HG03095 (cell line): ENCODE data around the gene SEMA3F.

Source experiments
- ATAC-seq: cut with Tn5 transposase; IDR thresholded peaks from one replicate; pipeline ENCODE4 v1.9.1; 2021; ENCODE audit warnings: moderate library complexity; ENCODE audit not compliant: unreplicated experiment

The SEMA3F gene

DNA sequence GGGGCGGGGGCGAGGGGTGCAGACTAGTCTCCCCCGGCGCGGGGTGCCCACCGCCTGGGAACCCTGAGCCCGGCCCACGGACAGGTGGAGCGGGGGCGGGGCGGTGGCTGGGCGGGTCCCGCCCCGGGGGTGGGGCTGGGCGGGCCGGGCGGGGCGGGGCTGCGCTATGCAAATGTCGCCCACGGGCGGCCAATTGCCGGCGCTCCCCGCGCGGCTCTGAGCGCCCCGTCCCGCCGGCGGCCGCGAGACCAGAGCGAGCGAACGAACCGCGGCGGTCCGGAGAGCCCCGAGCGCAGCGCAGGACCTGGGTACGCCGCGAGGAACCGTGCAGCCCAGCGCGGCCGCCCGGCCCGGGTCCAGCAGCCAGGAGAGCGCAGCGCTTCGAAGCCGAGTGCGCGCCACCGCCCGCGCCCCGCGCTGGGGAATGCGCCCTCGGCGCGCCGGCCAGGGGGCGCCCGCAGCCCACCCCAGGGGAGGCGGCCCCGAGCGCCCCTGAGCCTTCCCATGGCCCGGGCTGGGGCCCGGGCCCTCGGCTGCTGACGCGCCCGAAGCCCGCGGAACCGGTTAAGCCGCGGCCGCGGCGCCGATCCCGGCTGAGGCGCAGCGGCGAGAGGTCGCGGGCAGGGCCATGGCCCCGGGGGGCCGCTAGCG, at the start of gene SEMA3F:
Gene SEMA3F (plus strand): TSS at position 485 of the 651 bp plus-strand sequence. CDS start 4,299 bp downstream, outside the sequence.
- peak; percentile 77 for ATAC-seq

DNA sequence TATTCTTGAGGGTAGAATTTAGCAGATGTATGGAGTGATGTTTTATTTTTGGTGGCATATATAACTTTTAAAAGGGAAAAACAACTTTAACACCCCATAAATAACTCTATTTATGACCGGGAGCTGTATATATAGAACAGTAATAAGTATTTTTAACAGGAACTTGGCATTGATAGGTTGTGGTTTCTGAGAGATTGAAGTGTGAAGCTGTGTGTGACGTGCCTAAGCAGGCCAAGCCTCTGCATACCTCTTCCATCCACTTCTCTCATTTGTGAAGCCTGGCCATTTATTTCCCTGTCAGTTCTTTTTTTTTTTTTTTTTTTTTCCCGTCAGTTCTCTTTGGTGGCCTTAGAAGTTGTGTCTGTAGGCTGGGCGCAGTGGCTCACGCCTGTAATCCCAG, 43.4 kb upstream of the SEMA3F start:
- ATAC-seq, result no peak

DNA sequence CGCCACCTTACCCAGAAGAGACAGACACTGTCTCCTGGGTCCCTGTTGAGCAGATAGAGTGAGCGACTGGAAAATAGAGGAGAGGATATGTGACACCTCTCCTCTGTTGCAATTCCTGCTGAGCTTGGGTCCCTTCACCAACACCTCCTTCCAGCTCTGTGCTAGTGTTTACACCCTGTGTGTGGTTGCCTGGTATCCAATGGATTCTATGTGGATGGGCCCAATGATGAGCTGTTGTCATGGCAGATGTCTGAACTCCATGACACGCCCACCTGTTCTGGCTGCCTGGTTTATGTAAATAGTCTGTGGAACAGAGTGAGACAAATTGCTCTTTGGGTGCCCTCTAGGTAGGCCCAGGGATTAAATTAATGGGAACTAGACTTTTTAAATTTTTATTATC, 42.7 kb upstream of the SEMA3F start:
- ATAC-seq, result no peak

DNA sequence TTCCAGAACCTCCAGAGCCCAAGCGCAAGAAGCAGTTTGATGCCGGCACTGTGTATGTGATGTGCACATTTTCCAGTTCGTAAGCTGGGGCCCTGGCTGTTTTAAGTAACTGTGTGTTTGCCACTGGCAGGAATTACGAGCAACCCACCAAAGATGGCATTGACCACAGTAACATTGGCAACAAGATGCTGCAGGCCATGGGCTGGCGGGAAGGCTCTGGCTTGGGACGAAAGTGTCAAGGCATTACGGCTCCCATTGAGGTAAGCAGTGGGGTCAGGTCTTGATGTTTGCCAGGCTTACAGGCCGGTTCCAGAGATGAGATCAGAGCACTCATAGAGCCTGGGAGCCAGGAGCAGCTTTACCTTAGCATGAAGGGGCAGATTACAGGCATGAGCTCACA, 38.0 kb upstream of the SEMA3F start:
- no peak for ATAC-seq

DNA sequence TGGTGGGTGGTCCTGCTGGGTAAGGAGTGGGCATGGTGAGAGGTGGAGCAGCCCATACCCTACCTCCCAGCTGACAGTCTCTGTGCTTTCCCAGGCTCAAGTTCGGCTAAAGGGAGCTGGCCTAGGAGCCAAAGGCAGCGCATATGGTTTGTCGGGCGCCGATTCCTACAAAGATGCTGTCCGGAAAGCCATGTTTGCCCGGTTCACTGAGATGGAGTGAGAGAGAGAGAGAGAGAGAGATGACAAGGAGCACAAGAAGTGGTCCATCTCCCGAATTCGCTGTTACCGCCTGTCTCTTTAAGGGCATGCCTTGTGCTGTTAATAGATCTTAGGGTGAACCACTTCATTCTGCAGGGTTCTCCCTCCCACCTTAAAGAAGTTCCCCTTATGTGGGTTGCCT, 36.9 kb upstream of the SEMA3F start:
- no peak for ATAC-seq

DNA sequence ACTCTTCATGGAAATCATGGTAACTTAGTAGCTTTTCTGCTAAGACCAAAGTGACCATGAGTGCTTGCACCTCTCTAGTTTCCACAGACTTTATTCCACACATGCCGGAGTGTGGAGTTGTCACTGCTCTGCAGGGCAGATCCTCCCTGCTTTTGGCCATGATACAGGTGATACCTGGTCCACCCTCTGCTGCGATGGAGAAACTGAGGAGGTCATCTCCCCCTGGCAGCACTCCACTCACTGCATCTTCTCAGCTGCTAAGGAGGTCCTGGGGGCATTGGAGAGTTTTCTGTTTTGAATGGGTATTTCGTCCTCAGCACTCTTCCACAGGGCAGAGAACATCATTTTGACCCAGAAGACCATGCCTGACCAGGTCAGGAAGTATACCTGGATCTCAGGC, 35.3 kb upstream of the SEMA3F start:
- no peak for ATAC-seq

DNA sequence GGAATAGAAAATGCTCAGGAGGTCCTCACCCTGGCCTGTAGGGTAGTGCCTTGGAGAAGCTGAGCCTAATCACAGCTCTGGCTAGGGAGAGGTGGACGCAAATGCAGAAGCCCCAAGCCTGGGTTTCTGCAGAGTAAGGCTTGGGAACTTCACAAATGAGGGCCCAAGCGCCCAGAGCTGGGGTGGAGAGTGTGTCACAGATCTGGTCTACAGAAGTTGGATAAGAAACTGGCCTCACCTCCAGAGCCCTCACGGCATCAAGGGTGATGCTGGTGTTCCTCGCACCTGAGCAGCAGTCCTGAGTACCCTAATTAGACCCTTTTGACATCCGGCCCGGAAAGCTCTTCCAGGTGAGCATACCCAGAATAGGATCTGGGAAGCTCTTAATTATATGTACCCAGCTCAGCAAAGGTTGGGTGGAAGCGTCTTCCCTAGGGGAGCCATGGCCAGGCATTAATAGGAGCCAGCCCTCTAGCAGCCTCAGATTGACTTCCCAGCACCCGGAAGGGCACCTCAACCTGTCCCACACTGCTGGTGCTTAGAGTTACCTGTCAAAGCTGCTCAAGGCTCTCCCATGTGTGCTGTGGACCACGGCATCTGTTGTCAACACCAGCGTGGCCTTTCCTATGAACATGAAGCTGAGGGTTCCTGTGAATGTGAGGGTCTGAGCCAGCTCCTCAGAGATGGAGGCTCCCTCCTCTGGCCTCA, 34.6 kb upstream of the SEMA3F start:
- no peak for ATAC-seq

DNA sequence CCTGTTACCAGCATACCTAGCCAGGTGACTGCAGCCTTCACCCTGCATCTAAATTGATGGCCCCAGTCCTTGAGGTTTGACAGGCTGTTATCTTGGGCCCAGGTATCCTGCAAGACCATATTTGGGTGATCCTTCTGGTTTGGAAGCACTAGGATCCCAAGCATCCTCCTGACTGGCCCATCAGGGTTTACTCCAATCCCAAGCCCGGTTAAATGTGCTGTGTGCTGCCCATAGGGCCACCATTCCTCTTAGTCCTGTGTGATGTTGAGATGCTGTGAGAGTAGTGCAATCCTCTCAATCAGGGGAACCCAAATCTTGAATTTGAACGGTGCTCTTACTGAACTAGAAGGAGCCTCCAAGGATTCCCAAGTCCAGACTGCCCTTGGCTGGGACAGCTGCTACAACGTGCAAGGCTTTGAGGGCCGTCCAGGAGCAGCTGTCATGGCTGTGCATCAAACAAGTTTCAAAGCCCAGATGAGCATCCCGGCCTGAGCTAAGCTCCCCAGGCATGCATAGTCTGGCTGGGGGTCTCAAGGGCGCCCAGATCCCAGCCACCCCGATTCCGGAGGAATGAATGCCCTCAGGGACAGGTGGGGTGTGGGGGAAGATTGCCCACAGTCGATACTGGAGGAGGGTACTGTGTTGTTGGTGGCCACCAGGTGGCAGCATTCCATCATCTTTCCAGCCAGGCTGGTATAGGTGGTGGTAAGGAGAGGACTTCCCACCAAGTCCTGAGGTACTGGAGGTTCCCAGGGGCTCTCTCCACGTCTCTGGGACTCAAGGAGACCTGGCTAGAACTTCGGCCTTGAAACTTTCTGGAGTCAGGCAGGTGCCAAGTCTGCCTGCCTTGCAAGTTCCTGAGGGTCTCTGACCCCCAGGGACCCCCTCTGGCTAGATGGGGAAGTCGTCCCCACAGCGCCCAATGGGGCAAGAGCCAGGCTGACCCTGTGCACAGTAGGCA, 33.8 kb upstream of the SEMA3F start:
- ATAC-seq, result no peak

DNA sequence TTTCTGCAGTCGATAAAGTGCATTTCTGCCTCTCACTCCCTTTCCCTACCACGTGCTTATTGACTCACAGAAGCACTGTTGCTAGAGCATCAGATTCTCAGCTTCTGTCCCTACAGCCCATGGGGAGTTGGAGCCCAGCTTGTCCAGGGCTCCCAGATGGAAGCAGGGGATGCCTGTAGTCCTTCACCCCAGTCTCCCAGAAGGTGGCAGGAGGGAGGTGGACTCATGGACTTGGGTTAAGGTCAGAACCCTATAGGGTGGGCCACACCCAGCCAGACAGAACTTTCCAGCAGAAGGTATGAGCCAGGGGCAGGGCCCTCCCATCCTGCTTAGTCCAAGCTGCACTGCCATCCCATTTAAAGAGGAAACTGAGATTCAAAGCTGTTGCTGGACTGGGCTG, 33.1 kb upstream of the SEMA3F start:
- no peak for ATAC-seq

DNA sequence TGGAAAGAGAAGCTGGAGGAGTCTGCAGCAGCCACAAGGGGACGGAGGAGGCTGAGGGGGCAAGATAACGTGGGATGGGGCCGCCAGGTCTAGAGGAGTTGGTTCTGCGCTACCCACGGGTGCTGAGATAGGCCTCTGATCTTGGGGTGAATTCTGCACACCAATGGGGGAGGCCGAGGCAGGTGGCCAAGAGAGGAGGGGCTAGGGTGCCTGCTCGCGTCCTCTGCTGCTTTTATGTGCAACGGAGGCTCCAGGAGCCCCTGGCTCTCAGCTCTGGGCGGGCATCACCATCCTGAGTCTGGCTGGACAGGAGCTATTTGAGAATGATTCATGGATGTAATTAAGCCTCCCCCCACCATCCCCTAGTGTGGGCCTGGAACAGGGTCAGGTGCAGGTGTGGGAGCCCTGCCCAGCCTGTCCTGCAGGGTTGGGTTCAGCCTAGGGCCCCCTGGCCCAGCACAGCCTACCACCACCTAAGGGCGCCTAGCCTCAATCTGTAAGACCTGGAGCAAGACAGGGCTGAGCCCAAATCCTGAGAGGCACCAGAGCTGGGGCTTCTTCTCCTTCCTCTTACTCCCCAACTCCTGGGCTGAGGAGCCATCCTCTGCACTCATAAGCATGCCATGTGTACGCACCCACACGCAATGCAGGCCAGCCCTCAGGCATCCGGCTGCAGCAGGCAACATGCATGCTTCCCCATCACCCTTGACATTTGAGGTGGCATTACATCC, 32.3 kb upstream of the SEMA3F start:
- ATAC-seq, result no peak

DNA sequence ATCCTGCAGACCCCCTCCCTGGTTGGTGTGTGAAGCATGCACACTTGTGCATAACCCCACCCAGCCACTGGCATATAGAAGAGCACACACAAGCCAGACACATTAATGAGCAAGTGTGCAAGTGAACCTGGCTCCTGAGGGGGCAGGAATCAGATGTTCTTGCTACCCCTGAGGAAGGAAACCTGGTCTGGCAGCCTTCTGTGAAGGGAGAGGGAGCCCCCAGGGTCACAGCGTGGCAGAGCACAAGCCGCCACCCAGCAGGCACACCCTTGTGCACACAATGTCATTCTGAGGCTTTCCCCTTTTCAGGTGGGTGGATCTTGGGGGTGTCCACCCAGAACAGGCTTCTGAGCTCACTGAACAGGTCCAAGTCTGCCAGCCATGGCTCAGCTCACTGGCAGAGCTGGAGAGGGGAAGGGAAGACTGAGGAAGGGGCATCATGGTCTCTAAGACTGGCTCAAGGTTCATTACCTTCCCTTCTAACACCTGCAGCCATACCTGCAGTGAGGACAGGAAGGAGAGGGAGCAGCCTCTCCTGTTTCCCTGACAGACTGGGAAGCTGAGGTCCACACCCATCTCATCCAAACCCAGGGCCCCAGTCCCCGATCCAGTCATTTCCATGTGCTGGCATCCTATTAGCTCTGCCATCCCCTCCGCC, 31.6 kb upstream of the SEMA3F start:
- no peak for ATAC-seq

DNA sequence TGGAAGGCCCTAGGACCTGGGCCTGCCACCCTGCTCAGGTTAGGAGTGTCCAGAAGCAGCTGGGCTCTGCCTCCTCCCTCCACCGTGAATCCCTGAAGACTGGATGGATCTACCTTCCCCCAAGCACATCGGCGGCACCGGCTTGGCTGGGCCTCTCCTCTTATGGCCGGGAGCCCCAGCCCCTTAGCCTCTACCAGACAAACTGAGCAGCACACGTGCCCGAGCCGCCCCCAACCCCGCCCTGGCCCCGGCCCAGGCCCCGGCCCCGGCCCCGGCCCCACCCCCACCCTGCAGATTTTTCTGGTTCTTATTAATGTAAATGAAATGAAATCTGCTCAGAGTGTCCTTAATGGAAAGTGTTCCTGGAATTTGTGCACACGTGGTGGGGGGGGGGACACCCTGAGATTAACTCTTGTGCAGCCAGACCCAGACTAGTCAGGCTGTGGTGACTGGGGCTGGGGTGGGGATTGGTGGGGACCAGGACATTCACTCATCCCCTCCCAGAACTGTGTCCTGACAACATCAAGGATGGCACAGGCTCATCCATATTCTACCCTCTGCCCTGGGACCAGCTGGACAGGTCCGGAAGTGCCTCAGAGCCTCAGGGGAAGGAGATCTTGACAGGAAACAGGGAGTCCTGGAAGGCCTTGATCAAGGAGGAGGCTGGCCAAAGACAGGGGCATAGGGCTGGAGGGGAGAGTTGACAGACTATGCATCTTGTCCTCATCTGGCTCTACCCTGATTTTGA, 30.9 kb upstream of the SEMA3F start:
- ATAC-seq, result no peak

DNA sequence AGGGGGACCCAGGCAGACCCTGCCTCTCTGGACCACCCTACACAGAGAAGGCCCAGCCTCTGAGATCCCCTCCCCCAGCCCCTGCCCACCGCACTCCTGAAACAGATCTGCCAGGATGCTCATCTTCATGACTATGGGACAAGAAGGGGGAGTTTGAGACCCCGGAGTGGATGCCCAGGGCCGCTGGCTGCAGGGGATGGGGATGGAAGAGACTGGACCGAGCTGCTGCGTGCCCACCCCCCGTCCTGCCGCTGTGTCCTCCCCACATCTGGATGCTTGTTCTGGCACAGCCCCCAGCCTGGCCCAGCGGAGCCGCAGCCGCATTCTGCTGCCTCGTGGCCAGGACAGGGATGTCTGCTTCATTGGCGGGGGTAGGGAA, 30.3 kb upstream of the SEMA3F start:
- no peak for ATAC-seq

DNA sequence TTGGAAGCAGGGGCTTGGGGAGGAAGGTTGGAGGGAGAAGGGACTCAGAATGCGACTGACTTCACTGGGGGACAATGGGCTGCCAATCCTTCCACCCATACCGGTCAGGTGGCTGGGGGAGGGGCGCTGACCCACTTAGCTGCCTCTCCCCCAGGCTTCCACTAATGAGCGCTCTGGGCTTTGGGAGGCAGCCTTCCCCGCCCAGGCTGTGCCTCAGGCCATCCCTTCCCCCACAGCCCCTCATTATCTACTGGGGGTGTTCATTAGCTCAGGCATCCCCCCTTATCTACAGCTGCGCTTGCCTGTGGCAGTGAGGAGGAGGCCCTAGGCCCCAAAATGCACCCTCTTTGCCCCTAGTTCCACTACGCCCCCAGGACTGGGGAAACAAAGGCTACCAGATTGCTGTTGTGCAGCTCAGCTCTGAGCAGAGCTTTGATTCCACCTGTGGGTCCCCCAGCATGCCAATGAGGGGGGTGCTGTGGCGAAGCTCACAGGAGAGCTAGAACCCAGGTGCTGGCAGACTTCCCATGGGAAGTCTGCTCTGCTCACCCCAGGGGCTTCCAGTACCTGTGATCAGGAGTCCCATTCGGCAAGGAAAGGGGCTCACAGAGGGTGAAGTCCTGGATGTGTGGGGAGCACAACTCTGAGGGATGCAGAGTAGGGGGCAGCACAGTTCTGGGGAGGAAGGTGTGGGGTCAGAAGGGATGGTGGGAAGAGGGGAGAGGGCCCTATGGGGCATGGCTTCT, 29.4 kb upstream of the SEMA3F start:
- no peak for ATAC-seq

DNA sequence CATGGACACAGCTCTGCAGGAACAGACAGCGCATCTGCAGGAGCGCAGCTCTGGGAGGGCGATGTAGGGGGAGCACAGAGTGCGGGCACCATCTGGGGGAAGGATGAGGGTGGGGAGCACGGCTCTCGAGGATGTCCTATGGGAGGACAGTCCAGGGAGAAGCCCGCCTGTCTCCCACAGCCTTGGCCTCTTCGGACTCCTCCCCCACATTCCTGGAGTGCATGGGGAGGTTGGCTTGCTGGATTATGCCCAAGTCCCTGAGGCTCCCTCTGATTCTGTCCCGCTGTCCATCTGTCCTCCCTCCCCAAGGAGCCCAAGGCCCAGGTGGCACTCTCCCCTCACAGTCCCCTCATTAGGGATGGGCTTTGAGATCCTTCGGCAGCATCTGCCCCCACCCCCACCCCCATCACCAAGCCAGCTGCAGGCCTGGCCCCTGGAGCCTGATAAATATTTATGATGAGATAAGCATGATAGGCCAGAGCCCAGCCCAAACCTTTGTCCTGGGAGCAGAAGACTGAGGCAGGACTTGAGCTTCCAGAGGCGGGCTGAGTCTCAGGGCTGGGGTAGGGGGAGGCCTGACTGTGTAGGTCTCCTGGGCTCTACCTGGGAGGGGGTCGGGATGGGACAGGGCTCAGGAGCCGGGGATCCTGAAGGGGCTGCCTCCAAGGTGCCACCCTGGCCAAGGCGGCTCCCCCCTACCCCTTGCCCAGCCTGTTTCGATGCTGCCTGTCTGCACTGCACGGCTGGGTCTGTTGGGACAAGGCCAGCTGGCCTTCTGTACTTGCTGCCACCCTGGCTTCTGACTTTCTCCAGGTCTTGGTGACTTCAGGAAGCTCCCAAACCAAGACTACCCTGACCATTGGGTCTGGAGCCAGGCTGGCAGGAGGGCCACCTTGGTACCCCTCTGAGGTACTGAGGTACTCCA, 28.6 kb upstream of the SEMA3F start:
- no peak for ATAC-seq

DNA sequence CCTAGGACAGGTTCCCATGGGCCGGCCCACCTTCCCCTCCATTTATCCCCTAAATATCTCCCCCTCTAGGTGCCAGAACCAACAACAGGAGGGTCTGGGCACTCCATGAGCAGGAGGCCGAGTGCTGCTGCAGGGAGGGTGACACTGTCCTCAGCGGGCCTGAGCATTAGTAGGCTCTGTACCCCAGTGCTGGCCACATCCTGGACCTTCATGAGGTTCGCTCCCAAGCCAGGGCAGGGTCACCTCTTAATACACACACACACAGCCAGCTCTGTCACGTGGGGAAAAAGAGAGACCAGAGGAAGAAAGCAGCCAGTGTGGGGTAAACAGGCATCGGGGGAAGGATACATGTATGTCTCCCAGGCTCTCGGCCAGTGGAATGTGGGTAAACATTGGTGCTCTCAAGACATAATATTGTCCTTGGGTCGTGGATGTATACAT, 27.9 kb upstream of the SEMA3F start:
- ATAC-seq, result no peak

DNA sequence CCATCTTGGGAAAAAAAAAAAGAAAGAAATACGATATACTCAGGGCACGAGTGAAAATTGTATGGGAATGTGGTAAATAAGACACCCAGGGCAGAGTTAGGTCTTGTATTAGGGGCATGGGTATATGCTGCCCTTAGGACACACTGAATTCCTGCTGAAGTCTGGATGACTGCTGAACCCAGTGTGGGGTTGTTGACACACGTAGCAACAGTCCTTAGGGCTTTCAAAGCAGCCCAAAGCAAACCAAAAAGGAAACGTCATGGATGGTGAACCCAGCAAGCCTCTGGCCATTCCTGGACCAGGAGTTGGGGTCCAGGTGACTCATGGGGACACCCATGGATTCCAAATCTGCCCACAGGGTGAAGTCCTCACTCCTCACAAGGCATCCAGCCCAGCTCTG, 27.1 kb upstream of the SEMA3F start:
- no peak for ATAC-seq

DNA sequence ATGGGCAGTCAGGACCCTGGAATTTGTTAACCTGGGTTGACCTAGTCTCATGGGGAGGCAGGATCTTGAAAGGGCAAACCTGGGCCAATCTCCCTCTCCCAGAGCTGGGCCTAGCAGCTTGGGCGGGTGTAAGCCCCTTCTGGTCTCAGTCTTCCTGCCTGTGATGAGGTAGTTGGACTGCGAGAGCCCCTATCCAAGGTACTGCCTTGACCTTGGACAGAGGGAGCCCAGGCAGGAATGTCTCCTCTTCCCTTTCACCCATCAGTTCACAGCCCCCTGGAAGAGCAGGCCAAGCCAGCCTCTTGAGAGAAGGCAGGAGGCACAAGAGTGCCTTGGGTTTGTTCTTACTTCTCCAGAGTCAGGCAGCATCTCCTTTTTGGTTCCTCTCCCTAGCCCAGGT, 24.7 kb upstream of the SEMA3F start:
- ATAC-seq, result no peak
